Measurements from ENCODE around the gene MRPS27.

The MRPS27 gene

GRCh38 chr5:72300590-72301339, 19.3 kb downstream of the MRPS27 start:
- TF ChIP-seq CREB1 (IDR thresholded peaks at IDR 0.05; ENCODE audit: low read depth): no peak
- TF ChIP-seq EGR1 (IDR thresholded peaks at IDR 0.05): no peak
- TF ChIP-seq NFIC (IDR thresholded peaks at IDR 0.05): no peak
- no peak for TF ChIP-seq RAD21 (IDR thresholded peaks at IDR 0.05; ENCODE audit: low read depth)
- TF ChIP-seq USF1 (IDR thresholded peaks at IDR 0.05): no peak
- TF ChIP-seq TAF1 (IDR thresholded peaks at IDR 0.05; ENCODE audit: low read depth): no peak
- TF ChIP-seq FOXM1 (IDR thresholded peaks at IDR 0.05; ENCODE audit: borderline replicate concordance, low read depth): no peak
- no peak for TF ChIP-seq TEAD4 (IDR thresholded peaks at IDR 0.05)
- TF ChIP-seq YY1 (IDR thresholded peaks at IDR 0.05; ENCODE audit: low read depth): no peak
- no peak for TF ChIP-seq ZBTB7A (IDR thresholded peaks at IDR 0.05; ENCODE audit: low read depth)
- TF ChIP-seq TCF12 (IDR thresholded peaks at IDR 0.05; ENCODE audit: low read depth): no peak
- TF ChIP-seq REST (IDR thresholded peaks at IDR 0.05; ENCODE audit: low read depth): no peak
- TF ChIP-seq MAX (IDR thresholded peaks at IDR 0.05): no peak
- no peak for TF ChIP-seq CEBPB (IDR thresholded peaks at IDR 0.05)
- no peak for TF ChIP-seq EP300 (IDR thresholded peaks at IDR 0.05; ENCODE audit: borderline replicate concordance)

- TF ChIP-seq MAX (IDR thresholded peaks at IDR 0.05) (no peak), CEBPB (IDR thresholded peaks at IDR 0.05) (no peak), EGR1 (IDR thresholded peaks at IDR 0.05) (no peak), ZBTB7A (IDR thresholded peaks at IDR 0.05; ENCODE audit: low read depth) (no peak), YY1 (IDR thresholded peaks at IDR 0.05; ENCODE audit: low read depth) (no peak), USF1 (IDR thresholded peaks at IDR 0.05) (no peak), TCF12 (IDR thresholded peaks at IDR 0.05; ENCODE audit: low read depth) (no peak), EP300 (IDR thresholded peaks at IDR 0.05; ENCODE audit: borderline replicate concordance) (no peak), REST (IDR thresholded peaks at IDR 0.05; ENCODE audit: low read depth) (no peak), NFIC (IDR thresholded peaks at IDR 0.05) (no peak), RAD21 (IDR thresholded peaks at IDR 0.05; ENCODE audit: low read depth) (no peak), TEAD4 (IDR thresholded peaks at IDR 0.05) (no peak), FOXM1 (IDR thresholded peaks at IDR 0.05; ENCODE audit: borderline replicate concordance, low read depth) (no peak), CREB1 (IDR thresholded peaks at IDR 0.05; ENCODE audit: low read depth) (no peak)
Observed at GRCh38 chr5:72298711-72299110, 21.3 kb downstream of the MRPS27 start.

DNA sequence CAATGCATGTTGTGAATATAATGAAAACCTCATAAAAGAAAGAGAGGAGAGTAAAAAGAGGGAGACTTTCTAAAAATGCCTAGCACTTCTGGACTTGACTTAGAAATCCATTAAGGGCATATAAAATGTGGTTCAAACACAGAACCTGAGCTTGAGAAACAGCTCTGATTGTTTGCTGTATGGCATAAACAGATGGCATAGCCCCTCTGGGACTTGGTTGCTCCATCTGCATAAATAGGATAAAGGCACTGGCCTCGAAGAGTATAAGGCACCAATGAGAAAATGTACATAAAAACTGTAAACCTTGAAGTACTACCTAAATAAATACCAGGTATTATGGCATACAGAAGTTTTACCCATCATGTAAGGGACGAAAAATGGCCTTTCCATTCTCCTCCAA, 23.8 kb downstream of the MRPS27 start:
- TF ChIP-seq CREB1 (IDR thresholded peaks at IDR 0.05; ENCODE audit: low read depth): no peak
- TF ChIP-seq TAF1 (IDR thresholded peaks at IDR 0.05; ENCODE audit: low read depth): no peak
- TF ChIP-seq MAX (IDR thresholded peaks at IDR 0.05): no peak
- TF ChIP-seq CEBPB (IDR thresholded peaks at IDR 0.05): no peak
- no peak for TF ChIP-seq EGR1 (IDR thresholded peaks at IDR 0.05)
- no peak for TF ChIP-seq EP300 (IDR thresholded peaks at IDR 0.05; ENCODE audit: borderline replicate concordance)
- no peak for TF ChIP-seq FOXM1 (IDR thresholded peaks at IDR 0.05; ENCODE audit: borderline replicate concordance, low read depth)

DNA sequence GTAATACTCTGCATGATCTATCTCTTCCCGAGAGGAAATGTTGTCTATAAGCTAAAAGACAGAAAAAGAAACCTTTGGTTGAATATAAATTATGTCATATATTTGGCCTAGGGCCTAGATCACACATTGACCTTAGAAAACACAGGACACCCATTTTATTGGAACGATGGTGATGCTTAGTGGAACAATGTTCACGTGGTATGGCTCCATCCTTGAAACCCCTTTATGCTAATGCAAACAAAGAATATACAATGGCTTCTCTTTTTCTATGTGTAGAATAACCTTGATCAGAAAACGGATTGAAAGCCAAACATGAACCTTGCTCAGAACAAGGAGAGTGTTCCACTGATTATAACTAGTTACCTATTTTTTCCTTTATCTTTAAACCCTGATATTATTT, 24.5 kb downstream of the MRPS27 start:
- TF ChIP-seq MAX (IDR thresholded peaks at IDR 0.05) (no peak), NFIC (IDR thresholded peaks at IDR 0.05) (no peak), TAF1 (IDR thresholded peaks at IDR 0.05; ENCODE audit: low read depth) (no peak), EP300 (IDR thresholded peaks at IDR 0.05; ENCODE audit: borderline replicate concordance) (no peak), TCF12 (IDR thresholded peaks at IDR 0.05; ENCODE audit: low read depth) (no peak), TEAD4 (IDR thresholded peaks at IDR 0.05) (no peak), CEBPB (IDR thresholded peaks at IDR 0.05) (no peak), YY1 (IDR thresholded peaks at IDR 0.05; ENCODE audit: low read depth) (no peak), REST (IDR thresholded peaks at IDR 0.05; ENCODE audit: low read depth) (no peak), CREB1 (IDR thresholded peaks at IDR 0.05; ENCODE audit: low read depth) (no peak), RAD21 (IDR thresholded peaks at IDR 0.05; ENCODE audit: low read depth) (no peak), FOXM1 (IDR thresholded peaks at IDR 0.05; ENCODE audit: borderline replicate concordance, low read depth) (no peak), EGR1 (IDR thresholded peaks at IDR 0.05) (no peak), ZBTB7A (IDR thresholded peaks at IDR 0.05; ENCODE audit: low read depth) (no peak), USF1 (IDR thresholded peaks at IDR 0.05) (no peak)

All from Ishikawa (cell line).